ENCODE measurements around the gene MICU1. TPM values are rescaled to one million over a fixed set of nuclear protein-coding genes. Genes with fewer than 3 reads are reported as not detected.

The MICU1 gene
- total RNA-seq, 4 donors from 2014 or later: 25.1 to 41.1 (median 34.9) TPM

DNA sequence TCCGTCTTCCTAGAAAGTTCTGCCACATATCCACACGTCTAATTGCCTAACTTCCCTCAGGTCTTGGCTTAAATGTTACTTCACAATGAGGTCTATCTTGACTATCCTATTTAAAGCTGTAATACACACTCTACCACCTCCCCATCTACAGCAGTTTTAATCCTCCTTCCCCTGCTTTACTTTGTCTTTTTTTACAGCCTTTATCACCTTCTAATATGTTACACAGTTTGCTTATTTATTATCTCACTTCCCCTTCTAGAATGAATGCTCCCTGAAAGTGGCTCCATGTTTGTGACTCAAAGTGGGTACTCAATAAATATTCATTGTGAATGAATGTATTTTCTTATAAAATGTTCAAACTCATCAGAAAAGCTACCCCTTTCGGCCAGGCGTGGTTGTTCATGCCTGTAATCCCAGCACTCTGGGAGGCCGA is 13.6 kb upstream of the MICU1 start:
- 76 to 85% methylated on average over 5 of the region's 5 CpGs for WGBS, 2 donors (ENCODE audit: low coverage in 1 of 2)
- no peak for DNase-seq
- TF ChIP-seq POLR2AphosphoS5 (IDR thresholded peaks at IDR 0.05) (no peak), EP300 (IDR thresholded peaks at IDR 0.05; ENCODE audit: low read depth) (no peak), POLR2A (IDR thresholded peaks at IDR 0.05) (no peak)
- TF ChIP-seq, protein P1, sequence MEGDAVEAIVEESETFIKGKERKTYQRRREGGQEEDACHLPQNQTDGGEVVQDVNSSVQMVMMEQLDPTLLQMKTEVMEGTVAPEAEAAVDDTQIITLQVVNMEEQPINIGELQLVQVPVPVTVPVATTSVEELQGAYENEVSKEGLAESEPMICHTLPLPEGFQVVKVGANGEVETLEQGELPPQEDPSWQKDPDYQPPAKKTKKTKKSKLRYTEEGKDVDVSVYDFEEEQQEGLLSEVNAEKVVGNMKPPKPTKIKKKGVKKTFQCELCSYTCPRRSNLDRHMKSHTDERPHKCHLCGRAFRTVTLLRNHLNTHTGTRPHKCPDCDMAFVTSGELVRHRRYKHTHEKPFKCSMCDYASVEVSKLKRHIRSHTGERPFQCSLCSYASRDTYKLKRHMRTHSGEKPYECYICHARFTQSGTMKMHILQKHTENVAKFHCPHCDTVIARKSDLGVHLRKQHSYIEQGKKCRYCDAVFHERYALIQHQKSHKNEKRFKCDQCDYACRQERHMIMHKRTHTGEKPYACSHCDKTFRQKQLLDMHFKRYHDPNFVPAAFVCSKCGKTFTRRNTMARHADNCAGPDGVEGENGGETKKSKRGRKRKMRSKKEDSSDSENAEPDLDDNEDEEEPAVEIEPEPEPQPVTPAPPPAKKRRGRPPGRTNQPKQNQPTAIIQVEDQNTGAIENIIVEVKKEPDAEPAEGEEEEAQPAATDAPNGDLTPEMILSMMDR (IDR thresholded peaks at IDR 0.05): no peak
- H3K27ac ChIP-seq: no peak overlapping the region
- peaks cover 0 to 12% (median 0%) of the 10 kb centered on the region in 4 donors for H3K4me1 ChIP-seq
- no peaks in the 10 kb centered on the region for H3K36me3 ChIP-seq
- intact Hi-C loops (cut with DNase I; ENCODE audit: low total_unique reads): no loop called here
- H3K4me3 ChIP-seq: no peak overlapping the region
- no peaks in the 10 kb centered on the region for H3K9me3 ChIP-seq
- no peaks in the 10 kb centered on the region for H3K27me3 ChIP-seq
- in situ Hi-C loops (cut with MboI; ENCODE audit: low pct_ligation_motif_present in 1 of 4, low pct_unique_long_range_greater_than_20kb in 1 of 4, low sequenced_read_pairs in 3 of 4): no loop called here

DNA sequence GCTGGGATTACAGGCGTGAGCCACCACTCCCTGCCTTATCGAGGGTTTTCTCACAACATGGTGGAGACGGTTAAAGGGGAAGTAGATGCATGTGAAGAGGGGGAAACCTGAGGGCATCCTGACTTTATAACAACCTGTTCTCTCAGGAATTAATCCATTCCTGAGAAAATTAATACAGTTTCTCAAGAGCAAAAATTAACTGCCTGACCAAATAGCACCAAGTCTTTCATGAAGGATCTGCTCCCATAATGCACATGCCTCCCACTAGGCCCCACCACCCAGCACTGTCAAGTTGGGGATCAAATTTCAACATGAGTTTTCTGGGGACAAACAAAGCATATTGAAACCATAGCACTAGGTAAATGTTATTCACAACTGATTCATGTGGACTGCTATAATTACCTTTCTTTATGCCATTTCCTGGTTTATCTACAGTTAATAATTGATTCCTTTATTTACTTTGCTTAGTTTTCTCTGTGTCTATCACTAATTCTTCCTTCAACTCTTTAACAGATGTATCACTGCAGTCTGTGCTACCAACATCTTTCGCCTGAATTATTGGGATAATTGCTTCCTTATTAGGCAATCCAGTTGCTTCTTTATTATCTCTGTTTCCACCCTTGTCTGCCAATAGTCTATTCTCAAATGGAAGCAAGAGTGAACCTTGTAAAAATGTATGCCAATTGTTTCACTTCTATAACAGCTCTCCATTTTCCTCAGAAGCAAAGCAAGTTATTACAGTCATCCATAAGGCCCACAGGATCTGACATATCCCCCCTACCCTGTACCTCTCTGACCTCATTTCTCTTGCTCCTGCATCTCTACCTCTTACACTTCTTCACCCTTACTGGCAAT is 12.9 kb upstream of the MICU1 start:
- no peak overlapping the region for H3K4me3 ChIP-seq
- H3K9me3 ChIP-seq: no peaks in the 10 kb centered on the region
- WGBS, 2 donors (ENCODE audit: low coverage in 1 of 2): 25 to 52% methylated on average over 2 to 4 of the region's 4 CpGs
- in situ Hi-C loops (cut with MboI; ENCODE audit: low pct_ligation_motif_present in 1 of 4, low pct_unique_long_range_greater_than_20kb in 1 of 4, low sequenced_read_pairs in 3 of 4): no loop called here
- TF ChIP-seq POLR2A (IDR thresholded peaks at IDR 0.05) (no peak), POLR2AphosphoS5 (IDR thresholded peaks at IDR 0.05) (no peak), EP300 (IDR thresholded peaks at IDR 0.05; ENCODE audit: low read depth) (no peak)
- TF ChIP-seq, protein P1 (IDR thresholded peaks at IDR 0.05): no peak
- intact Hi-C loops (cut with DNase I; ENCODE audit: low total_unique reads): no loop called here
- H3K4me1 ChIP-seq: peaks cover 0 to 12% (median 0%) of the 10 kb centered on the region in 4 donors
- no peaks in the 10 kb centered on the region for H3K27me3 ChIP-seq
- no peak overlapping the region for H3K27ac ChIP-seq
- H3K36me3 ChIP-seq: no peaks in the 10 kb centered on the region
- no peak for DNase-seq

DNA sequence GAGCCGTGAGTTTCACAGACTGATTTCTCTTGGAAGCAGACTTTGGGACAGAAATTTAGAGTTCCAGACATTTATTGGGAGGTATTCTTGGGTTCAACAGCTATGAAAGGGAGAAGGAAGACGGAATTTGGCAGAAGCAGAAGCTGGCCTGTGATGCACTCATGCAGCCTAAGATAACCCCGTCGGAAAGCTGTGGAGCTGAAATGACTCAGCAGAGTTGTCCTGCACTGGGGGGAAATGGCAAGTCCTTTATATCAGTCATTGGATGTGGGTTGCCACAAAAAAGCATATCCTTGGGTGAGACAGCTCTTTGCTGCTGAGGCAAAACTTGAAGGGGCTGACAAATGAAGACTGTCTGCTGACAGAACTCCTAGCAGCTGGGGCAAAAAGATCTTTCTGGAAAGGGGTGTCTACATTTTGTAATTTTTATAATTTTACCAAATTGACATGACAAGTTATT is 11.5 kb upstream of the MICU1 start:
- DNase-seq: peak; percentile 16
- Histone ChIP-seq H3K9me3 (no peaks in the 10 kb centered on the region), H3K36me3 (no peaks in the 10 kb centered on the region), H3K27me3 (no peaks in the 10 kb centered on the region), H3K4me3 (no peak overlapping the region), H3K27ac (peak overlapping the region in 1 of 4 donors; percentile 2), H3K4me1 (peaks cover 0 to 12% (median 0%) of the 10 kb centered on the region in 4 donors)
- TF ChIP-seq POLR2AphosphoS5 (IDR thresholded peaks at IDR 0.05) (no peak), POLR2A (IDR thresholded peaks at IDR 0.05) (no peak), EP300 (IDR thresholded peaks at IDR 0.05; ENCODE audit: low read depth) (no peak)
- TF ChIP-seq, protein P1 (IDR thresholded peaks at IDR 0.05): no peak
- in situ Hi-C loops (cut with MboI; ENCODE audit: low pct_ligation_motif_present in 1 of 4, low pct_unique_long_range_greater_than_20kb in 1 of 4, low sequenced_read_pairs in 3 of 4) (no loop called here), intact Hi-C loops (cut with DNase I; ENCODE audit: low total_unique reads) (no loop called here)
- 11 to 48% methylated on average over 4 of the region's 4 CpGs for WGBS, 2 donors (ENCODE audit: low coverage in 1 of 2)

DNA sequence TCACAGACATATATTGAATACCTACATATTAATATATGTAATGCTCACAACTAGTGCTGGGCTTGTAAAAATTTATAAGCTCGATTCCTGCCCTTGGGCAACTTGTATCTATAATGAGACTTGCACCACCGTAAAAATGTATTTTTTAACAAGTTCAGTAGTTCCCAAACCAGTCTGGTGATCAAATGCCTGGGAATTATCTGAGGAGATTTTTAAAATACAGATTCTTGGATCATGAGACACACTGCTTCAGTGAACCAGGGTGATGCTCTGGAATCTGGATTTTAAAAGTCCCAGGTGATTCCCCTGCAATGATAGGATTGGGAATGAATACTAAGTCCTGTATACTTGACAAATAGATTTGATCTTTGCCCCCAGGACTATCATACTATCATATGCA is 4.3 kb upstream of the MICU1 start:
- in situ Hi-C loops (cut with MboI; ENCODE audit: low pct_ligation_motif_present in 1 of 4, low pct_unique_long_range_greater_than_20kb in 1 of 4, low sequenced_read_pairs in 3 of 4) (no loop called here), intact Hi-C loops (cut with DNase I; ENCODE audit: low total_unique reads) (no loop called here)
- H3K4me3 ChIP-seq: no peak overlapping the region
- peaks cover 0 to 8% (median 2%) of the 10 kb centered on the region in 4 donors for H3K4me1 ChIP-seq
- DNase-seq: no peak
- H3K36me3 ChIP-seq: no peaks in the 10 kb centered on the region
- 58 to 82% methylated on average over 2 of the region's 2 CpGs for WGBS, 2 donors (ENCODE audit: low coverage in 1 of 2)
- no peak overlapping the region for H3K27ac ChIP-seq
- no peaks in the 10 kb centered on the region for H3K27me3 ChIP-seq
- TF ChIP-seq POLR2AphosphoS5 (IDR thresholded peaks at IDR 0.05): no peak
- no peaks in the 10 kb centered on the region for H3K9me3 ChIP-seq

All from transverse colon (tissue), 4 donors.